NCI-H774 (cell line): ENCODE data around the gene TNFSF8.

Experiments
- DNase-seq: peaks from one replicate; lab custom pipeline; 2025; lab: John Stamatoyannopoulos, UW

The TNFSF8 gene

GRCh38 chr9:114869845-114870244 is 60.5 kb downstream of the TNFSF8 start:
- DNase-seq, result no peak

DNA sequence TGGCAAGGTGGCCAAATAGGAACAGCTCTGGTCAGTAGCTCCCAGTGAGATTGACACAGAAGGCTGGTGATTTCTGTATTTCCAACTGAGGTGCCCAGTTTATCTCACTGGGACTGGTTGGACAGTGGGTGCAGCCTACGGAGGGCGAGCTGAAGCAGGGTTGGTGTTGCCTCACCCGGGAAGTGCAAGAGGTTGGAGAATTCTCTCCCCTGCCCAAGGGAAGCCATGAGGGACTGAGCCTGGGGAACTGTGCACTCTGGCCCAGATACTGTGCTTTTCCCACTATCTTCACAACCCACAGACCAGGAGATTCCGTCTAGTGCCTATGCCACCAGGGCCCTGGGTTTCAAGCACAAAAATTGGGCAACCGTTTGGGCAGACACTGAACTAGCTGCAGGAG is 61.0 kb downstream of the TNFSF8 start:
- DNase-seq, result no peak

DNA sequence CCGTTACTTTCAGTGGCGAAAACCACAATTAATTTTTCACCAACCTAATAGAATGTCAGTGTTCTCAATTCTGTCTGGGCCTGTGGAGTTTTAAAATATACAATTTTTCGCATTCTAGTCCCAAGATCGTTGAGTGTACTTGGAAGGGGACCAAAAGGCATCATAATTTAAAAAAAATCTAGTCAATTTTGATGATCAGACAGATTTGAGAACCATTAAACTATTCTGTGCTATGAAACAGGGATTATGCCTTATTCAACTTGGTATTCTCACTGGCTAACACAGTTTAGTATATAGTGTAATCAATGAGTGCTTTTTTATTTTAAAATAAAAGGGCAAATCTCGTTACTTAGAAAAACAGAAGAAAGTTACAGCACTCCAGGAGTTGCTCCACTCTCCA is 63.1 kb downstream of the TNFSF8 start:
- no peak for DNase-seq

- no peak for DNase-seq
Observed at GRCh38 chr9:114864471-114864870, 65.9 kb downstream of the TNFSF8 start.

DNA sequence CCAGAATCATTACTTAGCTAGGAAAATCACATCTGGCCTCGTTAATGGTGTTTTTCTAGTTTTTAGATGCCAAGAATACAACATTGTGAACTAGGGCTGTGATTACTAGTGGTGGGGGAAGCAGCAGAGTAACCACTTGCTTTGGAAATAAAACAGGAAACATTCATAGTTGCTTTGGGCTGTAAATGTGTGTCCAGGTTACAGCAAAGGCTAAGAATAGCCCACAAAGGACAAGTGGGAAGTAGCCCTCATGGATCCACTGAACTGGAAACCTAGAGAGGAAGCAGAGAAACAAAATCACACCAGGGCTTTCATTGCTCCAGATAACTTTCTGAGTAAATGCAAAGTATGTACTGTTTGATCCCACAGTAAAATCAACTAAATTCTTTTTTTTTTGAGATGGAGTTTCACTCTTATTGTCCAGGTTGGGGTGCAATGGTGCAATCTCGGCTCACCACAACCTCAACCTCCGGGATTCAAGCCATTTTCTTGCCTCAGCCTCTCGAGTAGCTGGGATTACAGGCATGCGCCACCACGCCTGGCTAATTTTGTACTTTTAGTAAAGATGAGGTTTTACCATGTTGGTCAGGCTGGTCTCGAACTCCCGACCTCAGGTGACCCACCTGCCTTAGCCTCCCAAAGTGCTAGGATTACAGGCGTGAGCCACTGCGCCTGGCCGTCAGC is 68.3 kb downstream of the TNFSF8 start:
- DNase-seq, result no peak

DNA sequence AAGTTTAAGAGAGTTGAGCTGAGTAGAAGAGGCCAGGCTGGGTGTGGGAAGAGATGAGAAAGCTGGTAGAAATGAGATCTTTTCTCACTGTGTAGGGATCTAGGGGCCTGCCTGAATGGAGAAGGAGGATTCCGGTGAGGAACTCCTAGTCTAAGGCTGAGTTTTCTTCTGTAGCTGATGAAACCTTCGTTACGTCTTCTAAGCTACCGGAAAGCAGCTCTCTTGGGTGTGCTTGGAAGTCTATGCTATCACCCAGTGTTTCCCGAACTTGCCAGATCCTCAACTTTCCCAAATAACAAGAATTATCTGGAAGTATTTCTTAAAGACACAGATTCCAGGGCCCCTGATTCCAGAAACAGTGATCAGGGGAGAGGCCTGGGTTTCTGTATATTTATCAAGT is 69.1 kb downstream of the TNFSF8 start:
- DNase-seq, result no peak

DNA sequence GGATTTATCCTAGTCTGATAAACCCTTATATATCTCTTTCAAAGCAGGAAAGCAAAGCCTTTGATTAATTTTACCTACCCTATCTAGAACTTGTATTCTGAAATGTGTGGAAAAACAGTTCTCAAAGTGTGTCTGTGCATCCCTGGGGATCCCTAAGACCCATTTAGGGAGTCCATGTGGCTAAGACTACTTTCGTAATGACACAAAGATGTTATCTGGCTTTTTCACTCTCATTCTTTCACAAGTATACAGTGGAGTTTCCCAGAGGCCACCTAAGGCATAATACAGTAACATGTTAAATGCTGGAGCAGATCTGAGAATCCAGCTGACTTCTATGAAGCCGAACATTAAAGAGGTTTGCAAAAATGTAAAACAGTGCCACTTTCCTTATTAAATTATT is 70.2 kb downstream of the TNFSF8 start:
- no peak for DNase-seq

- DNase-seq, result no peak
Observed at GRCh38 chr9:114856942-114857315, 73.5 kb downstream of the TNFSF8 start.

DNA sequence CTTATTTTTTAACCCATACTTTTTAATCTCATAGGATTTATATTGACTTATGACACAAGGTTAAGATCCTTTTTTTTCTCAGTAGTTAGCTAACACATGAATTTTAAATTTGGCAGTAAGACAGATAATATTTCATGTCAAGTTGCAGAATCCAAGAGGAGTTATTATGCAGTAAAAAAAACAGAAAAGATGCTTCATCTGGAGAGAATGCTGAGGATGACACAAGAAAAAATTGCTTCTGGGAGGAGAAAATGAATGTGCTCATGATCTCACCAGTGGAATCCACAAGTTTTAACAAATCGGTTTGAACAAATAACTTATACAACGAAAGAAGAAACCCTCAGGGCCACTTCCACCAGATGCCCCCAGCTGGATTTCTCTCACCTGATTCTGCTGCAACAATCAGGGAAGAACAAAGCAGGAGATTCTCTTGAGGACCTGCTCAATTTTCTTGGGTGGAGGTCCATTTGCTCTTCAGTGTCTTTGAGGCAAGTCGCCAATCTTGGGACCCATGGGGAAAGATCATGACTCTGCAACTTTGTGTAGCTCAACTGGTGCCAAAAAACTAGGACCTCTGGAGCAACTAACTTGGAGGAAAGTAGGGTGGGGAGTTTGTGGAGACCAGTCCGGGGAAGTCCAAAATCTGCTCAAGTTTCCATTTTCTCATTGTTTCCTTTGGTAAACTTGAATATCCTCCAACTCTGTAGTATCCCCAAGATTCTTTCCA is 74.0 kb downstream of the TNFSF8 start:
- DNase-seq, result no peak

GRCh38 chr9:114855488-114855887 is 74.9 kb downstream of the TNFSF8 start:
- DNase-seq, result no peak

DNA sequence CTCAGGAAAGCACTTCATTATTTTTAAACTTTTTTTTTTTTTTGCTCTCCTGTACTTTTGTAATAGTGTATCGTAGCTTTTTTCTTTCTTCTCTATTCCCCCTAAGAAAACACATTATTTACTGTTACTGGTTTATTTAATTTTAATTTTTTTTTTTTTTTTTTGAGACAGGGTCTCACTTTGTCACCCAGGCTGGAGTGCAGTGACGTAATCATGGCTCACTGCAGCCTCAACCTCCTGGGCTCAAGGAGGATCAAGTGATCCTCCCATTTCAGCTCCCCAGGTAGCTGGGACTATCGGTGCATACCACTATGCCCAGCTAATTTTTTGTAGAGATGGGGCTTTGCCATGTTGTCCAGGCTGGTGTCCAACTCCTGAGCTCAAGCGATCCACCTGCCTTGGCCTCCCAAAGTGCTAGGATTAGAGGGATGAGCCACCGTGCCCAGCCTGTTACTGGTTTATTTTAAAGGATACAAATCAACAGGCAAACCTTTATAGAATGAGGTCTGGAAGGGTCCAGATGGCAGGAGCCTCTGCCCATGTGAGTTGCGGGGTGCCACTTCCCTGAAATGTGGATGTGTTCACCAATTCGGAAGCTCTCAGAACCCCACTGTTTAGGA is 75.5 kb downstream of the TNFSF8 start:
- no peak for DNase-seq

GRCh38 chr9:114853071-114853855 is 77.1 kb downstream of the TNFSF8 start:
- DNase-seq, result no peak

DNA sequence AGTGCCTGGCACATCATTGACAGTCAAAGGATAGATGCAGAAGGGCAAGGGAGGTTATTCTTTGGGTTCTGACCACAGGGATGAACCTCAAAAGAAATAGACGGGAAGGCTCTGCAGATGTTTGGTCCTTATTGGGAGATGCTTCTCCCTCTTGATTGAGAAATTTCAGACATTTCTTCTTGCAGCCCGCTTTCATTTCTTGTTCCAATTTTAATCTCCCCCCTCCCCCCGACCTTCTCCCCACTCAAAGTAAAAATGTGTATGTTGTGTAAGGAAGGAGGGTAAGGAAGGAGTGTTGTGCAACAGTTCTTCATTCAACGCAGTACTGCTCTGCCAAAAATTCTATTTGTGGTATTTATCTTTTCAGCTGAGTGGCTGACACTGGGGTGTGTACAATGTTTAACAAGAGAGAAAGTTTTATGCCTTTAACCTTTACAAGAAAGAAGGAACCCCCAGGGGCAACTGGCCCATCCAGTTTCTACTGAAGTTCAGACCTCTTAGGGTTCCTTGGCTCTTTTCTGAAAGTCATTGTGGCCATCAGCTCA is 78.3 kb downstream of the TNFSF8 start:
- no peak for DNase-seq

DNA sequence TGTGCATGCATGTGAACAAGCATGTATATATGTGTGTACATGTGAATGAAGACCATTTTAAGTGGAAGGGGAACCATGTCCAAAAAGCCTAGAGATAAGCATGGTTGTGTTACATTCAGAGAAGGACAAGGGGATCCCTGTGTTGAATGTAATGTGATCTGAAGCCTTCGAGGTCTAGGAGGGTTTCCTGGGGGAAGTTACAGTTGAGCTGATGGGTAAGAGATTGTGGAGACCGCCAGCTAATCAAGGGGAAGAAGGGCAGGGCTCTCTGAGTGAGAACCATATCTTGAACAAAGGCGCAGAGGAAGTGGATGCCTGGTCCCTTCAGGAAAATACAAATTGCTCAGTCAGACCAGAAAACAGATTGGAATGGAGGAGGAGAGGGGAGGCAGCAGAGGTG is 79.1 kb downstream of the TNFSF8 start:
- DNase-seq, result no peak
